Muscle of back (tissue), 11 donors: ENCODE results near the gene KNOP1. TPM values are rescaled to one million over a fixed set of nuclear protein-coding genes. Genes with fewer than 3 reads are reported as not detected.
"Not testable (repeated sequence)": the region's sequence is repeated elsewhere in the genome, so short reads cannot be mapped to it uniquely, and the experiment has no call there.

Experiments used
- DNase-seq, 3 donors: peaks; one replicate each; pipeline versions ENCODE4 v3.0.0 to v3.0.0-alpha.2; 2013
- polyA plus RNA-seq, 10 donors: library from polyadenylated mRNA; unstranded; fragments of 120-200 nt; gene quantifications; one replicate each; pipeline ENCODE4 v1.2.1, GENCODE V29; 2013; ENCODE audit not compliant: insufficient read length in 10 of 10

KNOP1 gene
- polyA plus RNA-seq, 10 donors = 16.5 to 26.6 (median 22.6) TPM

GRCh38 chr16:19745286-19746010 lies 27.4 kb upstream of the KNOP1 start:
- no peak for DNase-seq

- DNase-seq = no peak
Measured at GRCh38 chr16:19744670-19745069, 26.6 kb upstream of the KNOP1 start.

GRCh38 chr16:19743816-19744159 lies 25.8 kb upstream of the KNOP1 start:
- DNase-seq = no peak

- DNase-seq = no peak
Measured at GRCh38 chr16:19741354-19741753, 23.3 kb upstream of the KNOP1 start.

GRCh38 chr16:19737306-19738038 lies 19.4 kb upstream of the KNOP1 start:
- peak in 1 of 3 donors; percentile 23 for DNase-seq

GRCh38 chr16:19735074-19735867 lies 17.2 kb upstream of the KNOP1 start:
- no peak for DNase-seq

- no peak for DNase-seq
Measured at GRCh38 chr16:19733551-19733950, 15.5 kb upstream of the KNOP1 start.

- DNase-seq = no peak
Measured at GRCh38 chr16:19728636-19728965, 10.6 kb upstream of the KNOP1 start.

- no peak for DNase-seq
Measured at GRCh38 chr16:19722981-19723380, 5.0 kb upstream of the KNOP1 start.

GRCh38 chr16:19722269-19722952 lies 4.4 kb upstream of the KNOP1 start:
- no peak for DNase-seq

GRCh38 chr16:19718624-19718965 lies 568 bp upstream of the KNOP1 start:
- DNase-seq = no peak

GRCh38 chr16:19717314-19717713 lies 713 bp downstream of the KNOP1 start:
- no peak for DNase-seq

GRCh38 chr16:19716728-19717127 lies 1.3 kb downstream of the KNOP1 start:
- DNase-seq = not testable (repeated sequence)

GRCh38 chr16:19716183-19716582 lies 1.8 kb downstream of the KNOP1 start:
- DNase-seq = no peak

GRCh38 chr16:19715566-19715965 lies 2.5 kb downstream of the KNOP1 start:
- DNase-seq = no peak

- no peak for DNase-seq
Measured at GRCh38 chr16:19713697-19714096, 4.3 kb downstream of the KNOP1 start.

- DNase-seq = no peak
Measured at GRCh38 chr16:19712418-19713058, 5.5 kb downstream of the KNOP1 start.

- no peak for DNase-seq
Measured at GRCh38 chr16:19711643-19712042, 6.4 kb downstream of the KNOP1 start.

GRCh38 chr16:19710991-19711545 lies 7.0 kb downstream of the KNOP1 start:
- DNase-seq = no peak

GRCh38 chr16:19710191-19710908 lies 7.7 kb downstream of the KNOP1 start:
- DNase-seq = no peak
